ENCODE measurements around the gene POSTN.

The POSTN gene

DNA sequence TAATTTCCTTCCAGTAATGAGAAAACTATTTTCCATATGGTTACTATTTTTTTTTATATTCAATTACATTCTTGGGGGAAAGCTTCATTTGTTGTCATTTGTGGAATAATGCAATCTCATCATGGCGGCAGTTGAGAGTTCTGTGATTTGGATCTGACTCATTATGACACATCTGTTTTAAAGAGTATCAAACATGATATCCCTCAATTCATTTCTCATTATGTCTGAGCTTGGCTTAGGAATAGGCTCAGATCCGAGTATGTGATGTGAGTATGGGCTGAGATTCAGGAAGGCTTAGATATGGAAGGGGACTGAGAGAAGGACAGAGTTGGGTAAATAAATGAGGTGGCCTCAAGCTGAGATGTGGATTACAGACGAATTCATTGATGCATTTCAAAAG is 64.4 kb downstream of the POSTN start:
- no peak overlapping the region for H3K4me3 ChIP-seq (ENCODE audit: low read depth, low read length)
- TF ChIP-seq, protein P1, sequence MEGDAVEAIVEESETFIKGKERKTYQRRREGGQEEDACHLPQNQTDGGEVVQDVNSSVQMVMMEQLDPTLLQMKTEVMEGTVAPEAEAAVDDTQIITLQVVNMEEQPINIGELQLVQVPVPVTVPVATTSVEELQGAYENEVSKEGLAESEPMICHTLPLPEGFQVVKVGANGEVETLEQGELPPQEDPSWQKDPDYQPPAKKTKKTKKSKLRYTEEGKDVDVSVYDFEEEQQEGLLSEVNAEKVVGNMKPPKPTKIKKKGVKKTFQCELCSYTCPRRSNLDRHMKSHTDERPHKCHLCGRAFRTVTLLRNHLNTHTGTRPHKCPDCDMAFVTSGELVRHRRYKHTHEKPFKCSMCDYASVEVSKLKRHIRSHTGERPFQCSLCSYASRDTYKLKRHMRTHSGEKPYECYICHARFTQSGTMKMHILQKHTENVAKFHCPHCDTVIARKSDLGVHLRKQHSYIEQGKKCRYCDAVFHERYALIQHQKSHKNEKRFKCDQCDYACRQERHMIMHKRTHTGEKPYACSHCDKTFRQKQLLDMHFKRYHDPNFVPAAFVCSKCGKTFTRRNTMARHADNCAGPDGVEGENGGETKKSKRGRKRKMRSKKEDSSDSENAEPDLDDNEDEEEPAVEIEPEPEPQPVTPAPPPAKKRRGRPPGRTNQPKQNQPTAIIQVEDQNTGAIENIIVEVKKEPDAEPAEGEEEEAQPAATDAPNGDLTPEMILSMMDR (IDR thresholded peaks at IDR 0.05; ENCODE audit: low read depth, low read length), result no peak
- peak; percentile 75 for DNase-seq (ENCODE audit: low read depth, low spot score)
- in situ Hi-C loops (cut with HindIII; ENCODE audit: low sequenced_read_pairs), result no loop called here

DNA sequence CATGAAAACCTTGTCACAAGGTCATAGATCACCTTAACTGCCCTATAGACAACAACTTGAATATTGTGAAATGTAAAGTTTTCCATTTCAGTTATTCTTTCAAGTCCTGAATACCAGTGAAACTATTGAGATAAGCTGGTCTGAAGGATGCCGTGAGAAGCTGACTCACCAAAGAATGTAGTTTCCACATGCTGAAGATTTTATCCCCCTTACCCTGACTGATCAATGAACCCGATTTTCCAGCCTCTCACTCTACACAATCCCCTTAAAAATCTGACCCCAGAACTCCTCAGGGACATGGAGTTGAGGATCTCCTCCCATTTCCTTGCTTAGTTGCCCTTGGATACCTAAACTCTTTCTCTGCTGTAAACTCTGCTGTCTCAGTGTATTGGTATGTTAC is 67.5 kb downstream of the POSTN start:
- in situ Hi-C loops (cut with HindIII; ENCODE audit: low sequenced_read_pairs), result no loop called here
- TF ChIP-seq, protein P1 (IDR thresholded peaks at IDR 0.05; ENCODE audit: low read depth, low read length), result no peak
- H3K4me3 ChIP-seq (ENCODE audit: low read depth, low read length), result no peak overlapping the region
- peak; percentile 21 for DNase-seq (ENCODE audit: low read depth, low spot score)

DNA sequence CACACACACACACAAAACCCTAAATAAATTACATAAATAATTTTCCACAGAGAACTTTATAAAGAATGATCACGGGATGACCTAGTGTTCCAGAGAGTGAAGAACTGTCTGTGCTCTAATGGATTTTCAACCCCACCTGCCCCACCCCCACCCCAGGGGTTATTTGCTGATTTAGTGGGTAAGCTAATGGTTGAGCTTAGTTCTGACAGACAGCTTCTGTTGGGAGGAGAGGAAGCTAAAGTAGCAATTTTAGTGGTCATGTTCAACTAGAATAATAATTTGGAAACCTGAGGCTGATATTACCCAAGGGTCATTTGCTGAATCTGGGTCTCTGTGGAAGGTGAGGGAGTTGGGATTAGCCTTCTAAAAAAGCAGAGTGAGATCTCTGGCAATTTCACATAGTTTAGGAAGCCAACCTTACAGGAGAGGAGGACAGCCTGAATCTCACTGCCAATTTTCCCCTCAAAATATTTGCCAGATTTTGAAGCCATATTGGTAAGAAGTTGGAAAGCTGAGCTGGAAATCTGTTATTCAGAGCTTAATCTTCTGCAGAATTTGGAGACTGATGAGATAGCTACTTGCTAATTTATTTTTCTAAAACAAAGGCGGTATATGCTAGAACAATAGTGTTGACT is 68.7 kb downstream of the POSTN start:
- in situ Hi-C loops (cut with HindIII; ENCODE audit: low sequenced_read_pairs), result no loop called here
- no peak for DNase-seq (ENCODE audit: low read depth, low spot score)
- TF ChIP-seq, protein P1 (IDR thresholded peaks at IDR 0.05; ENCODE audit: low read depth, low read length), result no peak
- H3K4me3 ChIP-seq (ENCODE audit: low read depth, low read length), result no peak overlapping the region

DNA sequence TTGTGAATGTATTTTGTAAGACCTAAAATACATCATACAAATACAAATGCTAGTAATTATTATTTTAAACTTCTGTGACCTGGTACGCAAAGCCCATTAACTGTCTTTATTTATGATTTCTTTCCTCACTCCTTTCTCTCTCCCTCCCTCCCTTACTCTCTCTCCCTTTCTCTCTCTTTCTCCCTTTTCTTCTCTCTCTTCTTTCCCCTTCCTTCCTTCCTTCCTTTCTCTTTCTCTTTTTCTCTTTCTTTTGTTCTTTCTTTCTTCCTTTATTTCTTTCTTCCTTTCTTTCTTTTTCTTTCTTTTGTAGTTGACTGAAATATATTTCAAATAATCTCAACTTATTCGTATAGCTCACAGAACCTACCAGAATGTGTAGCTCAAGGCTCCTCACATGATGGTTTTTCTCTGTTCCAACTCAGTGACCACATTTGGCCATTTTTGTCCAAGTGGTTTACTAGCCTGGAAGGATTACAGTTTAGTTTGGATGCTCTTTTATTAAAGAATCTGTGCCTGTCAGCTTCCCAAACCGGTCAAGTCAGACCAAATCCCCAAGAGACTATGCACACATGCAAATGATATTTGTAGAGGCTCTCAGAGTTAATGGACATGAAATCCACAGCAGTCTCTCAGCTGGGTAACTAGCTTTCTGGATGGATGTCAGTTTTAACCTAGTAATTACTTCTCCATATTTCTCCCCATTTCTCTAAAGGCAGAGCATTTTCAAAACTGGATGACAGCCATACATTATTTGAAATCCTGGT is 71.7 kb downstream of the POSTN start:
- in situ Hi-C loops (cut with HindIII; ENCODE audit: low sequenced_read_pairs), result no loop called here
- TF ChIP-seq, protein P1 (IDR thresholded peaks at IDR 0.05; ENCODE audit: low read depth, low read length), result no peak
- DNase-seq (ENCODE audit: low read depth, low spot score), result peak; percentile 65
- H3K4me3 ChIP-seq (ENCODE audit: low read depth, low read length), result no peak overlapping the region

DNA sequence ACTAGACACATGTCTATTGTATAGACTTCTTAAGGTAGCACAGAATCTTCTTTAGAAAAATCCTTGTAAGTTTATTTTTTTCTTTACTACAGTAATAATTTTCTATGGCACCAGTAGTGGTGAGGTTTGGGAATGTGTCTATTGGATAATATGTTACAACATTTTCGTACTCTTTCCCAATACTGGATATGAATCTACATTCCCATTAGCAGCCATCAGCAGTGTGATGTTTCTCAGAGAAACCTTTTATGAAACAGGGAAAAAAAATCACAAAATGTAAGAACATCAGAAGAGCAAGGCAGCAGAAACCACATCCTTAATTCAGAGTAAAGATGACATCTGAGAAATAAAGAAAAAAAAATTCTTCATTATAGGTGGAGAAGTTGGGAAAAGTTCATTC is 83.3 kb downstream of the POSTN start:
- no peak overlapping the region for H3K4me3 ChIP-seq (ENCODE audit: low read depth, low read length)
- DNase-seq (ENCODE audit: low read depth, low spot score), result no peak
- in situ Hi-C loops (cut with HindIII; ENCODE audit: low sequenced_read_pairs), result no loop called here
- TF ChIP-seq, protein P1 (IDR thresholded peaks at IDR 0.05; ENCODE audit: low read depth, low read length), result no peak

All from astrocyte of the spinal cord (primary cell).